OCI-LY1 (cell line): ENCODE measurements around the gene C7orf25.

Experiments
- H2AFZ ChIP-seq: fragments of 200-600 bp; sonication (generic), shearing (Covaris generic); 2 replicates; pipeline ENCODE4 v1.6.0; 2014; ENCODE audit warnings: antibody characterized with exemption, mild to moderate bottlenecking, low read length
- H3F3A ChIP-seq: fragments of 200-600 bp; sonication (generic), shearing (Covaris generic); 2 replicates; pipeline ENCODE4 v1.6.0; 2014; ENCODE audit warnings: mild to moderate bottlenecking, antibody characterized with exemption, low read length, moderate library complexity; ENCODE audit not compliant: insufficient read depth
- H3K27ac ChIP-seq: fragments of 200-600 bp; sonication (generic); 2 replicates; pipeline ENCODE4 v1.5.1; 2014; ENCODE audit warnings: low read length, mixed run types, mild to moderate bottlenecking, low read depth; ENCODE audit not compliant: poor library complexity, severe bottlenecking
- H3K27me3 ChIP-seq: fragments of 200-600 bp; sonication (generic); 2 replicates; pipeline ENCODE4 v1.6.0; 2014; ENCODE audit warnings: antibody characterized with exemption, mild to moderate bottlenecking, low read length, moderate library complexity; ENCODE audit not compliant: insufficient read depth
- H3K36me3 ChIP-seq: fragments of 200-600 bp; sonication (generic); 2 replicates; pipeline ENCODE4 v1.6.1; 2014; ENCODE audit warnings: mild to moderate bottlenecking, antibody characterized with exemption, low read length, moderate library complexity, mixed read lengths; ENCODE audit not compliant: insufficient read depth
- H3K4me1 ChIP-seq: fragments of 200-600 bp; sonication (generic); 2 replicates; pipeline ENCODE4 v1.5.1; 2014; ENCODE audit warnings: mild to moderate bottlenecking, low read length, moderate library complexity; ENCODE audit not compliant: insufficient read depth, severe bottlenecking
- H3K4me2 ChIP-seq: fragments of 200-600 bp; sonication (generic), shearing (Covaris generic); 2 replicates; pipeline ENCODE4 v1.6.1; 2014; ENCODE audit warnings: low read length
- H3K4me3 ChIP-seq: fragments of 200-600 bp; sonication (generic); 2 replicates; pipeline ENCODE4 v1.5.1; 2014; ENCODE audit warnings: low read length, low read depth, mild to moderate bottlenecking, mixed read lengths; ENCODE audit not compliant: poor library complexity, severe bottlenecking
- H3K79me2 ChIP-seq: fragments of 200-600 bp; shearing (Covaris generic); 2 replicates; pipeline ENCODE4 v1.6.1; 2016; ENCODE audit warnings: mixed run types, low read length, mixed read lengths; ENCODE audit not compliant: insufficient read depth
- H3K9ac ChIP-seq: fragments of 200-600 bp; sonication (generic), shearing (Covaris generic); 2 replicates; pipeline ENCODE4 v1.6.1; 2014; ENCODE audit warnings: mild to moderate bottlenecking, low read length, mixed read lengths
- H3K9me2 ChIP-seq: fragments of 200-600 bp; sonication (generic), shearing (Covaris generic); 2 replicates; pipeline ENCODE4 v1.6.1; 2014; ENCODE audit warnings: low read depth, mild to moderate bottlenecking, low read length, mixed read lengths
- H3K9me3 ChIP-seq: fragments of 200-600 bp; shearing (Covaris generic); 2 replicates; pipeline ENCODE4 v1.6.1; 2014; ENCODE audit warnings: low read length, mixed read lengths
- H4K20me1 ChIP-seq: fragments of 200-600 bp; sonication (generic), shearing (Covaris generic); 2 replicates; pipeline ENCODE4 v1.6.0; 2016; ENCODE audit warnings: mild to moderate bottlenecking, low read length; ENCODE audit not compliant: insufficient read depth
- EZH2 ChIP-seq: fragments of 200-600 bp; sonication (generic), shearing (Covaris generic); IDR thresholded peaks from 2 replicates; pipeline ENCODE4 v1.8.0; 2017; ENCODE audit warnings: borderline replicate concordance, mixed run types, mild to moderate bottlenecking, antibody characterized with exemption, low read length, moderate library complexity, mixed read lengths
- TF ChIP-seq, protein P1 (sequence below): fragments of 200-600 bp; sonication (generic), shearing (Covaris generic); IDR thresholded peaks from 2 replicates; pipeline ENCODE4 v1.5.1; 2017; ENCODE audit warnings: mild to moderate bottlenecking, antibody characterized with exemption, low read length, moderate library complexity, mixed read lengths

Gene C7orf25

DNA sequence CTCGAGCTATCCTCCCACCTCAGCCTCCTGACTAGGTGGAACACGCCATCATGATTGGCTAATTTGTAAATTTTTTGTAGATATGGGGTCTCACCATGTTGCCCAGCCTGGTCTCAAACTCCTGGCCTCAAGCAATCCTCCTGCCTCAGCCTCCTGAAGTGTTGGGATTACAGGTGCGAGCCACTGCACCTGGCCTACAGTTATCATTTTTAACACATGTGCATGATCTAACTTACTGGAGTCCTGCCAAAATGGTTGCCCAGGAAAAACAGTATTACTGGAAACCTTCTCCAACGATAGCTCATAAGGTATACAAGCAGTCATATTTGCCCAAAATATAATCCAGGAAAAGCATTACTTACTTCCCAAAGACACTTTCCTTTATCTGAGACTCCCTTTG, 40.5 kb upstream of the C7orf25 start:
- no peaks in the 10 kb centered on the region for H3K79me2 ChIP-seq
- H3K27ac ChIP-seq = no peak overlapping the region
- H3K27me3 ChIP-seq = no peaks in the 10 kb centered on the region; the same call in 1 of the 2 replicates
- no peaks in the 10 kb centered on the region for H3F3A ChIP-seq
- no peak overlapping the region for H3K4me2 ChIP-seq
- no peaks in the 10 kb centered on the region for H4K20me1 ChIP-seq
- H3K9me2 ChIP-seq = no peaks in the 10 kb centered on the region
- H2AFZ ChIP-seq = no peak overlapping the region
- H3K9me3 ChIP-seq = peaks cover 9% of the 10 kb centered on the region
- no peak overlapping the region for H3K9ac ChIP-seq
- H3K4me3 ChIP-seq = no peak overlapping the region
- H3K4me1 ChIP-seq = no peaks in the 10 kb centered on the region
- TF ChIP-seq, protein P1, sequence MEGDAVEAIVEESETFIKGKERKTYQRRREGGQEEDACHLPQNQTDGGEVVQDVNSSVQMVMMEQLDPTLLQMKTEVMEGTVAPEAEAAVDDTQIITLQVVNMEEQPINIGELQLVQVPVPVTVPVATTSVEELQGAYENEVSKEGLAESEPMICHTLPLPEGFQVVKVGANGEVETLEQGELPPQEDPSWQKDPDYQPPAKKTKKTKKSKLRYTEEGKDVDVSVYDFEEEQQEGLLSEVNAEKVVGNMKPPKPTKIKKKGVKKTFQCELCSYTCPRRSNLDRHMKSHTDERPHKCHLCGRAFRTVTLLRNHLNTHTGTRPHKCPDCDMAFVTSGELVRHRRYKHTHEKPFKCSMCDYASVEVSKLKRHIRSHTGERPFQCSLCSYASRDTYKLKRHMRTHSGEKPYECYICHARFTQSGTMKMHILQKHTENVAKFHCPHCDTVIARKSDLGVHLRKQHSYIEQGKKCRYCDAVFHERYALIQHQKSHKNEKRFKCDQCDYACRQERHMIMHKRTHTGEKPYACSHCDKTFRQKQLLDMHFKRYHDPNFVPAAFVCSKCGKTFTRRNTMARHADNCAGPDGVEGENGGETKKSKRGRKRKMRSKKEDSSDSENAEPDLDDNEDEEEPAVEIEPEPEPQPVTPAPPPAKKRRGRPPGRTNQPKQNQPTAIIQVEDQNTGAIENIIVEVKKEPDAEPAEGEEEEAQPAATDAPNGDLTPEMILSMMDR = no peak
- no peak for TF ChIP-seq EZH2
- H3K36me3 ChIP-seq = no peaks in the 10 kb centered on the region

DNA sequence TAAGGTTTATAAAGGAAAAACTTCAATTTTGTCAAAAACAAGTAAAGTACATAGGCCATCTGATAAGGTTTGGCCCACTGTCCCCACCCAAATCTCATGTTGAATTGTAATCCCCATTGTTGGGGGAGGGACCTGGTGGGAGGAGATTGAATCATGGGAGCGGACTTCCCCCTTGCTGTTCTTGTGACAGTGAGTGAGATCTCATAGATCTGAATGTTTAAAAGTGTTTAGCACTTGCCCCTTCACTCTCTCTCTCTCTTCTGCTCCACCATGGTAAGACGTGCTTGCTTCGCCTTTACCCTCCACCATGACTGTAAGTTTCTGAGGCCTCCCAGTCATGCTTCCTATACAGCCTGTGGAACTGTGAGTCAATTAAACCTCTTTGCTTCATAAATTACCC, 38.5 kb upstream of the C7orf25 start:
- H3K36me3 ChIP-seq = no peaks in the 10 kb centered on the region
- H3F3A ChIP-seq = no peaks in the 10 kb centered on the region
- H3K27ac ChIP-seq = no peak overlapping the region
- H3K4me2 ChIP-seq = no peak overlapping the region
- no peaks in the 10 kb centered on the region for H3K9me3 ChIP-seq
- no peaks in the 10 kb centered on the region for H4K20me1 ChIP-seq
- no peaks in the 10 kb centered on the region for H3K9me2 ChIP-seq
- H2AFZ ChIP-seq = no peak overlapping the region
- H3K4me1 ChIP-seq = no peaks in the 10 kb centered on the region
- no peak overlapping the region for H3K9ac ChIP-seq
- H3K79me2 ChIP-seq = no peaks in the 10 kb centered on the region
- no peak overlapping the region for H3K4me3 ChIP-seq
- H3K27me3 ChIP-seq = no peaks in the 10 kb centered on the region; the same call in 1 of the 2 replicates
- no peak for TF ChIP-seq EZH2
- TF ChIP-seq, protein P1 = no peak

DNA sequence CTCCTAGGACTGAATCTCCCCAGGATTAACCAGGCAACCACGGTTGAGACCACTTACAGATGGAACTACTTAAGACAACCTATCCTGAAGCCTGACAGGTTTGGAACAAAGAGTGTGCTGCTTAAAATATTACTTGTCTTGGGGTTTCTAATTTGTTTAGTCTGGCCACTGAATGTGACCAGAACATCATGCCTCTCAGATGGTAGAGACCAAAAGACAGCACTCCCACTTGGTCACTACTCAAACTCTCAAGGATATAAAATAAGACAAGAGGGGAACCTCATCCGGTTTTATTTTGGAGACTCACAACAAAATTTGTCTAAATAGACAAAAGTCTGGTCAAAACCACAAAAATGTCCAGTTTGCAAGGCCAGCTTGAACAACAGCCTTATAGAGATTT, 35.7 kb upstream of the C7orf25 start:
- H3K9ac ChIP-seq = no peak overlapping the region
- TF ChIP-seq, protein P1 = no peak
- no peak for TF ChIP-seq EZH2
- no peaks in the 10 kb centered on the region for H4K20me1 ChIP-seq
- H3F3A ChIP-seq = no peaks in the 10 kb centered on the region
- no peaks in the 10 kb centered on the region for H3K79me2 ChIP-seq
- no peak overlapping the region for H3K4me3 ChIP-seq
- H3K9me3 ChIP-seq = no peaks in the 10 kb centered on the region
- no peaks in the 10 kb centered on the region; the same call in 1 of the 2 replicates for H3K27me3 ChIP-seq
- no peak overlapping the region for H2AFZ ChIP-seq
- no peaks in the 10 kb centered on the region for H3K36me3 ChIP-seq
- no peak overlapping the region for H3K27ac ChIP-seq
- H3K9me2 ChIP-seq = no peaks in the 10 kb centered on the region
- H3K4me1 ChIP-seq = no peaks in the 10 kb centered on the region
- no peak overlapping the region for H3K4me2 ChIP-seq
